Stimulated activated CD4-positive, alpha-beta T cell treated with anti-CD3 and anti-CD28 coated beads, Interleukin-15, amount 100 ng/mL, for 48 hours (primary cell): ENCODE results near the gene DNMT3B.

Experiments used
- DNase-seq, 2 donors: peaks; one replicate each; pipeline ENCODE4 v3.0.0-alpha.2; 2020; ENCODE audit warnings: low read depth in 2 of 2

Gene DNMT3B

GRCh38 chr20:32823737-32824588 is 61.8 kb downstream of the DNMT3B start:
- DNase-seq, result no peak

DNA sequence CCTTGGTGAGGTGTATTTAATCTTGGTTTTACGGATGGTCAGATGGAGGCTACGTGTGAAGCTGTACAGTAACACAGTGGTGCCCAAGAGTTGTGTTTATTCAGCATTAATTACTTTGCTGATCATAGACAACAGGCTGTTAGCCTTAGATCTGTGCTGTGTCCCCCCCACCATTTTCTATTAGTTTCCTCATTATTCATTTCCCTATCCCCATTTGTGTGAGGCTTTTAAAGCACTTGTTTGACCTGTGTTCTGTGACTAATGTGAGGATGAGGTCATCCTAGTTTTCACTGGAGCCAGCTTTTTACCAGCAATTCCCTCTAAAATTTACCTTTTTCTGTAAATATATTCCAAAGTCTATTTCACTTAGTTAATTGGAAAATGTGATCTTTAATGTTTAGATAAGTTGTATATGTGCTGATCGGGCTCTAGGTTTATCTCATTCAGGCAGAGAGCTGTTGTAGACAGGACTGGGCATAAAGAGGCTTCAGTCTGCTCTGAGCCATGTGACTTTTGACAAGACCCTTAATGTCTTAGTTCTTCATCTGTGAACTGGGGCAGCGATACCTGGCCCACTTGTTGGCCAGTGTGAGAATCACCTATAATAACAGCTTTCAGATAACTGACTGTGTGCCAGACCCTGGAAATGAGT is 66.0 kb downstream of the DNMT3B start:
- no peak for DNase-seq

DNA sequence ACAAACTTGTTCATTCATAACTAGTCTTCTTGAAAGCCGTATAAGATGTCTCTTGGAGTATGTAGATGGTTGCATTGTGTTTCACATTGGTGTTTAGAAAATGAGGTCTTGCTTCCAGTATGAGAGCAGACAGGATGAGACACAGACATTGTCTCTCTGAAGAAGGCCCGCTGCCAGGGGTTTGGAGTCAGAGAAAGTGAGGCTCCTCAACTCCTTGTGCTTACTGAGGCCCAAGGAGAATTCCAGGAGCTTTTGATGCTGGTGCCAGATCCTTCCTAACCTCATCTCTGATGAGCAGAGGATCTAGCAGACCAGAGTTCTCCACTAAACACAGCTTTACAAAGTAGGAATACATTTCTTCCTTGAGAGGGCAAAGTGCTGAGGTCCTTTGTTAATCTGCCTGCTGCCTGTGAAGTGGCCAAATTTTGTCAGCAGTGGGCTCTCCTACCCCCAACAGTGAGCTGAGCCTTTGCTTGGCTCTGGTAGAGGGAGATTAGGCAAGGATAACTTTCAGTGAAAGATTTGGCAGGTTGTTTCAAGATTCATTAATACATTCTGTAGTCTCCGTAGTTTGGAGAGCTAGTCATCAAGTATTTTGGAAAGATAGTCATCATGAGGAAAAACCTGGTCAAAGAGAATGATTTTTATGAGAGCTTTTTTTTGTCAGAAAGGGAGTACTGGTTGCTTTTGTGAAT is 67.3 kb downstream of the DNMT3B start:
- no peak for DNase-seq

GRCh38 chr20:32830437-32830836 is 68.3 kb downstream of the DNMT3B start:
- no peak for DNase-seq

GRCh38 chr20:32831982-32832381 is 69.8 kb downstream of the DNMT3B start:
- no peak for DNase-seq

GRCh38 chr20:32832664-32833063 is 70.5 kb downstream of the DNMT3B start:
- DNase-seq, result no peak

DNA sequence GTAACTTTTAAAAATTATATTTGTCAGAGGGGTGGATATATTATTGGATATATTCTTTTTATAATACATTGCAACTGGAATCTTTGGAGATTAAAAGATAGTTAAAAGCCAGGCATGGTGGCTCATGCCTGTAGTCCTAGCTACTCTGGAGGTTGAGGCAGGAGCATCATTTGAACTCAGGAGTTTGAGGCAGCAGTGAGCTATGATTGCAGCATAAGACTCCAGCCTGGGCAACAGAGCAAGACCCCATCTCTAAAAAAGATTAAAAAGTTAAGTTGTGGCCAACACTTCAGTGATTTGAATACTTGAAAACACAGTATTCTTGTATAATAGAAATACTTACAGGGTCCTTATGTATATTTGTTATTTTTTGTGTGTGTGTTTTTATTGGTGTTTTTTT is 72.8 kb downstream of the DNMT3B start:
- DNase-seq, result no peak

DNA sequence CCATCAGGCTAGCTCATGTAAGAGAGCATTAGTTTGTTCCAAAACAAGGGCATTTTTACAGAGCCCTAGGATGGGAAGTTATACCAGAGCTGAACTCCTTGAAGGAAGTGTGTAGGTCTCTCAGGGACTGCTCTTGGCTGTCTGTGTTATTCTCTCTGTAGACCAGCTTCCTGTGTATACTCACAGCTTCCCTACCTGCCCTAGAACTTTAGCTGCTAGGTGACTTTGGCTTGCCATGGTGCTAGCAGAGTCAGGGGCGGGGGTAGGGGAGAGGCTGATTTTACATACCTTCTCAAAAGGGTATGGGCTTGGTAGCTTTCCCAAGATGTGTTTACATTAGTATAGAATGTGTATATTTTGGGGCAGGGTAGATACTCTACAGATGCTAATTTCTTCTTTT is 75.0 kb downstream of the DNMT3B start:
- no peak for DNase-seq

GRCh38 chr20:32839227-32839981 is 77.2 kb downstream of the DNMT3B start:
- DNase-seq, result no peak

GRCh38 chr20:32839982-32840285 is 77.7 kb downstream of the DNMT3B start:
- no peak for DNase-seq

GRCh38 chr20:32841174-32841573 is 79.0 kb downstream of the DNMT3B start:
- DNase-seq, result no peak

DNA sequence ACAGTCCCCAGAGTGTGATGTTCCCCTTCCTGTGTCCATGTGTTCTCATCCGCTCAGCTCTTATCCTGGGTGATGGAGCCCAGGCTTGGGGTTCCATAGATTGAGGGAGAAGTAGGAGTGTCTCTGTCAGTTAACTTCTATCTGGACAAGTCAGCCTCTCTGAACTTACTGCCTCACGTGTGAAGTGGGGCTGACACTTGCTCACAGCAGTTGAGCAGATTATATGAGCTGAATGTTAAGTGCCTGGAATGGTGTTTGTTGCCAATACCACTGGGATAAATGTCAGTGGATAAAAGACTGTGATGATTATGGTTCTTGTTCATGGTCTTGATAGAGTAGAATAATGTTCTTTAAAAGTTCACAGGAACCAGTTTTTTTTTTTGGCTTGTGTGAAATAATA is 79.4 kb downstream of the DNMT3B start:
- DNase-seq, result no peak

GRCh38 chr20:32842688-32843524 is 80.7 kb downstream of the DNMT3B start:
- no peak for DNase-seq

DNA sequence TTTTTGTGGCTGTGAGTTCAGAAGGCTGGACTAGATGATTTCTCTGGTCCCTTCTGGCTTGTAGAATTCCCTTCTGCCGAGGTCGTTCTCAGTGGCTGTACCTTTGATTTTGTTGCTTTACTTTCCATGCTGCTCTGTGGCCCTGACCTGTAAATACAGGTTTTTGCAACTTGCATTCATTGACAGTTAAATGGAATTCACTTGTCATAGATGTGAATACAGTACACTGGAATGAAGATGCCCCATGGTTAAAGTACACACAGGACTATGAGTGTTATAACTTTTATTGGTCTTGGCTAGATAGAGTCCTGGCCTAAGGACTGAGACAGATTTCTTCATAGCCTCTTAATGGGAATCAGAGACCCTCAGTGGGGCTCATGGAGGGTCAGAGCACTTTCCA is 83.6 kb downstream of the DNMT3B start:
- no peak for DNase-seq

- DNase-seq, result no peak
Observed at GRCh38 chr20:32846852-32847251, 84.7 kb downstream of the DNMT3B start.

DNA sequence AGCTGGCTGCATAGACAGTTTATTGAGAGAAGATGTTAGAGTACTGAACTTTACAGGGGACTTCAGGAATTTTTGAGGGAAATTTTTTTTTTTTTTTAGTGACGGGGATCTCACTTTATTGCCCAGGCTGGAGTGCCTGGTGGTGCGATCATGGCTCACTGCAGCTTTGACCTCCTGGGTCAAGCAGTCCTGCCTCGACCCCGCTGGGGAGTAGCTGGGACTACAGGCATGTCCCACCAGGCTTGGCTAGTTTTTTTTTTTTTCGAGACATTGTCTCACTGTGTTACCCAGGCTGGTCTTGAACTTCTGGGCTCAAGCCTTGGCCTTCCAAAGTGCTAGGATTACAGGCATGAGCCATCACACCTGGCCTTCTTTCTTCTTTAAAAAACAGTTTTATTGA is 85.8 kb downstream of the DNMT3B start:
- no peak for DNase-seq

- DNase-seq, result no peak
Observed at GRCh38 chr20:32848846-32849245, 86.7 kb downstream of the DNMT3B start.

- DNase-seq, result no peak
Observed at GRCh38 chr20:32849577-32849976, 87.4 kb downstream of the DNMT3B start.

- DNase-seq, result no peak
Observed at GRCh38 chr20:32855387-32855786, 93.2 kb downstream of the DNMT3B start.

DNA sequence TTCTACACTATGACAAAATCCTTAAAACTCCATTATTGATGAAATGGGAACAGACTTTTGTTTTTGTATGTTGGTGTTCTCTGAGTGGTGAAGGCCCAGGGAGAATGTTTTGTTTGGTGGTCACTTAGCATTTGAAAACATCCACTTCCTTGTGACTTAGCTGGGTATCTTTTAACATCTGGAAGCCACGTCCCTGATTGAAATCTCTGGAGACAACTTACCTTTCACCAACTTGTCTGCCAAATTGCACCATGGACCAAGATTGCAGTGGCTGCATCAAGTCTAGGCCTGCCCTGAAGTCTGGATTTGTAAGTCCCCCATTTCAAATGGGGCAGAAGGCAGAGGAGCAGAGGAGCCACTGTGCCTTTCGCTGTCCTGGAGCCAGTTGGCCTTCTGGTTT is 96.0 kb downstream of the DNMT3B start:
- no peak for DNase-seq
